ENCODE measurements around the gene ATP1B2. TPM values are rescaled to one million over a fixed set of nuclear protein-coding genes. Genes with fewer than 3 reads are reported as not detected.
A peak's percentile ranks its signal among the peaks of the same experiment; 100 is the strongest.

The ATP1B2 gene
- polyA plus RNA-seq, 1 experiment: 0.05 TPM

DNA sequence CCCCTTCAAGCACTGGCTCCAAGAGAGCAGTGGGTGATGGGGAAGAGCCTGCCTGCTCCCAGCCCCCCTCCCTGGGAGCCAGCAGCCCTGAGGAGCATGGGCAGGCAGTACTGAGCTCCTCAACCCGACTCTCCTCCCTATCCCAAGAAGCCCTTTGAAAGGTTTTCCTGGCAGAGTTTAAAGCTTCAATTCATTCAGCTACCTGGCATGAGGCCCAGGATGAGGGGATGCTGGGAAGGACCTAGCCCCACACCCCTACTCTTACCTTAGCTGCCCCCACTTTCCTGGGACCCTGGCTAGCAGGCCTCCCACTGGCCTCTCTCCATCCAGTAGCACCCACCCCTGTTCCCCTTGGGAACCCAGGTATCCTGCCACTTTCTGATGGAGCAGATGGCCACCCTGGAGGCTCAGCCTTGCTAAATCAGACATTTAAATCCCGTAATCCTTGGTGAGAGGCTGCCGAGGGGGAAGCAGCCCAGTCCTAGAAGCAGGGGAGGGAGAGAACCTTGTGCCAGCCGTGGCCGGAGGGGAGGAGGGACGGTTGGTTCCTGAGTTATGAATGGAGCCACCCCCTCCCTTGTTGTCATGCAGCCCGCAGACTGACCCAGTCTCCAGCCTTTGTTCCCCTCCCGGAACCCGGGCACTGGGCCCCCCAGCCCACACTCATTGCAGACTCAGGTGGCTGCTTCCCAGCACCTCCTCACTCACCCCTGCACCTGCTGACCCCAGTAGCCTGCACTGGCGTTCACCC, 17.1 kb downstream of the ATP1B2 start:
- H3K27me3 ChIP-seq (ENCODE audit: control insufficient read depth, insufficient read depth, low read length): no peaks in the 10 kb centered on the region
- H3K4me3 ChIP-seq (ENCODE audit: low read depth, low read length): no peak overlapping the region
- ChIA-PET CTCF (interaction anchor here (0.5 to 1.8 kb wide), 3 partner anchors 17 to 79 kb away, joined by 3 to 5 read pairs (median 3); partner anchors contain the start of gene FXR2), POLR2A (interaction anchor here (0.6 to 1.0 kb wide), 2 partner anchors 18 to 21 kb away, joined by 3 read pairs; partner anchors contain the start of gene WRAP53)
- TF ChIP-seq CTCF (IDR thresholded peaks at IDR 0.05; ENCODE audit: low read depth, low read length): no peak
- DNase-seq (ENCODE audit: low read depth, low spot score): no peak
- H3K9me3 ChIP-seq (ENCODE audit: control insufficient read depth, insufficient read depth, low read length): no peaks in the 10 kb centered on the region
- no peak overlapping the region for H3K27ac ChIP-seq (ENCODE audit: low read depth, low read length)

DNA sequence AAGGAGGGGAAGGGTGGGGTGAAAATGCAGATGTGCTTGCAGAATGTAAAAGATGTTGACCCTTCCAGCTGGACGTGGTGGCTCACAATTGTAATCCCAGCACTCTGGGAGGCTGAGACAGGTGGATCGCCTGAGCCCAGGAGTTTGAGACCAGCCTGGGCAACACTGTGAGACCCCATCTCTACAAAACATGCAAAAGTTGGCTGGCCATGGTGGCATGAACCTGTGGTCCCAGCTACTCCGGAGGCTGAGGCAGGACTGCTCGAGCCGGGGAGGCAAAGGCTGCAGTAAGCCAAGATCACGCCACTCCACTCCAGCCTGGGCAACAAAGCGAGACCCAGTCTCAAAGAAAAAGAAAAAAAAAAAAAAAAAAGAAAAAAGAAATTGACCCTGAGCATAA, 17.8 kb downstream of the ATP1B2 start:
- no peak for DNase-seq (ENCODE audit: low read depth, low spot score)
- no peak for TF ChIP-seq CTCF (IDR thresholded peaks at IDR 0.05; ENCODE audit: low read depth, low read length)
- H3K27ac ChIP-seq (ENCODE audit: low read depth, low read length): no peak overlapping the region
- no peak overlapping the region for H3K4me3 ChIP-seq (ENCODE audit: low read depth, low read length)
- no peaks in the 10 kb centered on the region for H3K27me3 ChIP-seq (ENCODE audit: control insufficient read depth, insufficient read depth, low read length)
- peaks cover 2% of the 10 kb centered on the region for H3K9me3 ChIP-seq (ENCODE audit: control insufficient read depth, insufficient read depth, low read length)
- POLR2A ChIA-PET: no interaction called here
- CTCF ChIA-PET: no interaction called here

- no peak for DNase-seq (ENCODE audit: low read depth, low spot score)
- Histone ChIP-seq H3K9me3 (ENCODE audit: control insufficient read depth, insufficient read depth, low read length) (peaks cover 19% of the 10 kb centered on the region), H3K4me3 (ENCODE audit: low read depth, low read length) (no peak overlapping the region), H3K27ac (ENCODE audit: low read depth, low read length) (no peak overlapping the region), H3K27me3 (ENCODE audit: control insufficient read depth, insufficient read depth, low read length) (no peaks in the 10 kb centered on the region)
- CTCF ChIA-PET: interaction anchor here (0.6 to 2.6 kb wide), 5 partner anchors 15 to 312 kb away, joined by 3 to 29 read pairs (median 5); partner anchors contain the start of genes FXR2, TP53 and WRAP53
- POLR2A ChIA-PET: no interaction called here
- peak; percentile 48 for TF ChIP-seq CTCF (IDR thresholded peaks at IDR 0.05; ENCODE audit: low read depth, low read length)
Observed at GRCh38 chr17:7673239-7673638, 22.5 kb downstream of the ATP1B2 start.

DNA sequence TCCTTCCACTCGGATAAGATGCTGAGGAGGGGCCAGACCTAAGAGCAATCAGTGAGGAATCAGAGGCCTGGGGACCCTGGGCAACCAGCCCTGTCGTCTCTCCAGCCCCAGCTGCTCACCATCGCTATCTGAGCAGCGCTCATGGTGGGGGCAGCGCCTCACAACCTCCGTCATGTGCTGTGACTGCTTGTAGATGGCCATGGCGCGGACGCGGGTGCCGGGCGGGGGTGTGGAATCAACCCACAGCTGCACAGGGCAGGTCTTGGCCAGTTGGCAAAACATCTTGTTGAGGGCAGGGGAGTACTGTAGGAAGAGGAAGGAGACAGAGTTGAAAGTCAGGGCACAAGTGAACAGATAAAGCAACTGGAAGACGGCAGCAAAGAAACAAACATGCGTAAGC, 24.2 kb downstream of the ATP1B2 start:
- ChIA-PET CTCF (interaction anchor here (1.0 to 3.0 kb wide), 2 partner anchors 12 to 115 kb away, joined by 3 to 12 read pairs; partner anchors contain the start of gene TP53), POLR2A (no interaction called here)
- H3K27me3 ChIP-seq (ENCODE audit: control insufficient read depth, insufficient read depth, low read length): no peaks in the 10 kb centered on the region
- DNase-seq (ENCODE audit: low read depth, low spot score): no peak
- H3K27ac ChIP-seq (ENCODE audit: low read depth, low read length): no peak overlapping the region
- no peak overlapping the region for H3K4me3 ChIP-seq (ENCODE audit: low read depth, low read length)
- TF ChIP-seq CTCF (IDR thresholded peaks at IDR 0.05; ENCODE audit: low read depth, low read length): no peak
- peaks cover 19% of the 10 kb centered on the region for H3K9me3 ChIP-seq (ENCODE audit: control insufficient read depth, insufficient read depth, low read length)

DNA sequence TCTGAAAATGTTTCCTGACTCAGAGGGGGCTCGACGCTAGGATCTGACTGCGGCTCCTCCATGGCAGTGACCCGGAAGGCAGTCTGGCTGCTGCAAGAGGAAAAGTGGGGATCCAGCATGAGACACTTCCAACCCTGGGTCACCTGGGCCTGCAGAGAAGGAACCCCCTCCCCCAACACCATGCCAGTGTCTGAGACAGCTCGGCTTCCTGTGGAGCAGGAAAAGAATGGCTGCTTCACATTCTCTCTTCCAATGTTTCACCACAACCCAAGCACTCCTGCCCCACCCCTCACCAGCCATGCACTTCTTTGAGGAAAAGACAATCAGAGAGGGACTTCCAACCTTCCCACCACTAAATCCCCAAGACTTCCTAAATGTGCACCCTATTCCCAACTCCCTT, 25.8 kb downstream of the ATP1B2 start:
- DNase-seq (ENCODE audit: low read depth, low spot score): no peak
- no peak overlapping the region for H3K27ac ChIP-seq (ENCODE audit: low read depth, low read length)
- POLR2A ChIA-PET: interaction anchor here (0.7 kb wide), 1 partner anchor 98 kb away, joined by 3 read pairs; no protein-coding TSS in a partner anchor
- H3K4me3 ChIP-seq (ENCODE audit: low read depth, low read length): no peak overlapping the region
- peaks cover 19% of the 10 kb centered on the region for H3K9me3 ChIP-seq (ENCODE audit: control insufficient read depth, insufficient read depth, low read length)
- H3K27me3 ChIP-seq (ENCODE audit: control insufficient read depth, insufficient read depth, low read length): no peaks in the 10 kb centered on the region
- TF ChIP-seq CTCF (IDR thresholded peaks at IDR 0.05; ENCODE audit: low read depth, low read length): no peak
- CTCF ChIA-PET: interaction anchor here (1.0 to 3.0 kb wide), 2 partner anchors 11 to 61 kb away, joined by 4 to 12 read pairs; partner anchors contain the start of gene TP53
